PFSK-1 (cell line): ENCODE data around the gene PARD6B.

Experiments
- FOXP2 ChIP-seq: optimal IDR thresholded peaks from 2 replicates; pipeline ENCODE3; 2011; ENCODE audit warnings: borderline replicate concordance, control low read depth, inconsistent platforms; ENCODE audit not compliant: insufficient read depth; ENCODE audit errors: extremely low read length, extremely low read depth
- POLR2AphosphoS5 ChIP-seq: IDR thresholded peaks from 2 replicates; pipeline ENCODE4 v1.6.1; 2012; ENCODE audit warnings: low read depth, mild to moderate bottlenecking, control low read depth, low read length, moderate library complexity
- REST ChIP-seq, 2 experiments: IDR thresholded peaks; 2 replicates each; pipeline versions ENCODE4 v1.6.1 to v1.8.0; 2011 to 2012; ENCODE audit warnings: low read depth in 2 of 2, low read length in 2 of 2, control low read depth in 1 of 2, inconsistent platforms in 1 of 2, mild to moderate bottlenecking in 1 of 2, moderate library complexity in 1 of 2; ENCODE audit not compliant: insufficient read depth in 1 of 2
- SIN3A ChIP-seq: IDR thresholded peaks from 2 replicates; pipeline ENCODE4 v1.6.1; 2012; ENCODE audit warnings: mild to moderate bottlenecking, low read length, moderate library complexity, borderline replicate concordance; ENCODE audit not compliant: insufficient read depth
- TAF1 ChIP-seq: IDR thresholded peaks from 2 replicates; pipeline ENCODE4 v1.6.1; 2012; ENCODE audit warnings: low read length, control low read depth, borderline replicate concordance; ENCODE audit not compliant: insufficient read depth

Gene PARD6B

GRCh38 chr20:50728981-50729874 lies 2.2 kb upstream of the PARD6B start:
- TF ChIP-seq POLR2AphosphoS5 (no peak), REST (IDR thresholded peaks at IDR 0.05; ENCODE audit: insufficient read depth in 1 of 2, low read depth in 2 of 2, low read length in 2 of 2) (no peak), SIN3A (no peak), TAF1 (no peak)

- no peak for TF ChIP-seq FOXP2
- TF ChIP-seq SIN3A, result no peak
These were observed 1.2 kb upstream of the PARD6B start for GRCh38 chr20:50729901-50730764.

GRCh38 chr20:50730765-50731054 lies 670 bp upstream of the PARD6B start:
- TF ChIP-seq TAF1, result no peak
- 0 out of 2 replicates have a peak, but pooled peaks have one; percentile 12 for TF ChIP-seq POLR2AphosphoS5

GRCh38 chr20:50731930-50732690 lies 730 bp downstream of the PARD6B start:
- TF ChIP-seq FOXP2 (no peak), TAF1 (no peak), SIN3A (peak; percentile 35; the same call in 1 of the 2 replicates)

GRCh38 chr20:50733644-50734349 lies 2.4 kb downstream of the PARD6B start:
- TF ChIP-seq POLR2AphosphoS5 (no peak), TAF1 (no peak), FOXP2 (no peak)

GRCh38 chr20:50734730-50735679 lies 3.6 kb downstream of the PARD6B start:
- TF ChIP-seq POLR2AphosphoS5, result no peak
- no peak for TF ChIP-seq REST (IDR thresholded peaks at IDR 0.05; ENCODE audit: insufficient read depth in 1 of 2, low read depth in 2 of 2, low read length in 2 of 2)
- TF ChIP-seq SIN3A, result no peak
- no peak for TF ChIP-seq TAF1
- TF ChIP-seq FOXP2, result no peak

- no peak for TF ChIP-seq SIN3A
- no peak for TF ChIP-seq FOXP2
- no peak for TF ChIP-seq TAF1
- no peak for TF ChIP-seq REST (IDR thresholded peaks at IDR 0.05; ENCODE audit: insufficient read depth in 1 of 2, low read depth in 2 of 2, low read length in 2 of 2)
- TF ChIP-seq POLR2AphosphoS5, result no peak
These were observed 4.4 kb downstream of the PARD6B start for GRCh38 chr20:50735813-50736212.
